ENCODE results near the gene DGAT2. TPM values are rescaled to one million over a fixed set of nuclear protein-coding genes. Genes with fewer than 3 reads are reported as not detected.

DGAT2 gene
- total RNA-seq, 1 donor from 2014 or later: 6.2 TPM

GRCh38 chr11:75800136-75800675, 31.6 kb downstream of the DGAT2 start:
- intact Hi-C loops (cut with DNase I): loop anchor here (5.0 kb wide), 1 partner anchor 67 kb away; no protein-coding TSS in a partner anchor

GRCh38 chr11:75800728-75801361, 32.3 kb downstream of the DGAT2 start:
- DNase-seq: no peak
- H3K27ac ChIP-seq: no peak overlapping the region
- H3K9me3 ChIP-seq: no peaks in the 10 kb centered on the region
- TF ChIP-seq CTCF (IDR thresholded peaks at IDR 0.05): no peak
- no peaks in the 10 kb centered on the region for H3K27me3 ChIP-seq
- no peaks in the 10 kb centered on the region for H3K4me1 ChIP-seq
- no peak overlapping the region for H3K4me3 ChIP-seq
- intact Hi-C loops (cut with DNase I): loop anchor here (5.0 kb wide), 1 partner anchor 66 kb away; no protein-coding TSS in a partner anchor
- H3K36me3 ChIP-seq: no peaks in the 10 kb centered on the region
- no peak for ATAC-seq

More at GRCh38 chr11:75800136-75800675, 31.6 kb downstream of the DGAT2 start:
- no peak for ATAC-seq
- Histone ChIP-seq H3K27ac (no peak overlapping the region), H3K9me3 (no peaks in the 10 kb centered on the region), H3K27me3 (no peaks in the 10 kb centered on the region), H3K36me3 (no peaks in the 10 kb centered on the region), H3K4me1 (no peaks in the 10 kb centered on the region), H3K4me3 (no peak overlapping the region)
- no peak for TF ChIP-seq CTCF (IDR thresholded peaks at IDR 0.05)
- no peak for DNase-seq

GRCh38 chr11:75801362-75802020, 32.9 kb downstream of the DGAT2 start:
- peak; percentile 74 for ATAC-seq
- TF ChIP-seq CTCF (IDR thresholded peaks at IDR 0.05): no peak
- no peaks in the 10 kb centered on the region for H3K27me3 ChIP-seq
- H3K36me3 ChIP-seq: no peaks in the 10 kb centered on the region
- H3K4me3 ChIP-seq: no peak overlapping the region
- H3K4me1 ChIP-seq: no peaks in the 10 kb centered on the region
- intact Hi-C loops (cut with DNase I): loop anchor here (5.0 kb wide), 1 partner anchor 66 kb away; no protein-coding TSS in a partner anchor
- no peaks in the 10 kb centered on the region for H3K9me3 ChIP-seq
- DNase-seq: no peak
- H3K27ac ChIP-seq: no peak overlapping the region

- DNase-seq (no peak), ATAC-seq (no peak)
- H3K4me1 ChIP-seq: no peaks in the 10 kb centered on the region
- no peaks in the 10 kb centered on the region for H3K27me3 ChIP-seq
- H3K36me3 ChIP-seq: no peaks in the 10 kb centered on the region
- intact Hi-C loops (cut with DNase I): loop anchor here (5.0 kb wide), 1 partner anchor 65 kb away; no protein-coding TSS in a partner anchor
- no peak for TF ChIP-seq CTCF (IDR thresholded peaks at IDR 0.05)
- H3K9me3 ChIP-seq: no peaks in the 10 kb centered on the region
- no peak overlapping the region for H3K27ac ChIP-seq
- no peak overlapping the region for H3K4me3 ChIP-seq
These were observed 33.7 kb downstream of the DGAT2 start for GRCh38 chr11:75802021-75802912.

Measured in upper lobe of right lung (tissue), 1 donor.